ENCODE measurements around the gene BIRC7. TPM values are rescaled to one million over a fixed set of nuclear protein-coding genes. Genes with fewer than 3 reads are reported as not detected.

The BIRC7 gene
- total RNA-seq, 4 donors from 2014 or later = 29.4 to 53.1 (median 42.2) TPM

- H3K36me3 ChIP-seq = peaks cover 0 to 23% (median 8%) of the 10 kb centered on the region in 3 donors
- WGBS, 2 donors = 82 to 85% methylated on average over 13 to 14 of the region's 14 CpGs
- no peak overlapping the region for H3K27ac ChIP-seq
- no peaks in the 10 kb centered on the region for H3K9me3 ChIP-seq
- no peak overlapping the region for H3K4me3 ChIP-seq
- TF ChIP-seq EP300 (IDR thresholded peaks at IDR 0.05) (no peak), POLR2A (IDR thresholded peaks at IDR 0.05) (no peak), CTCF (IDR thresholded peaks at IDR 0.05) (no peak)
- H3K4me1 ChIP-seq = no peaks in the 10 kb centered on the region
- H3K27me3 ChIP-seq = no peaks in the 10 kb centered on the region
- no peak for DNase-seq (ENCODE audit: low spot score in 2 of 2)
These were observed 44.3 kb upstream of the BIRC7 start for GRCh38 chr20:63191400-63191799.

GRCh38 chr20:63192721-63193120, 43.0 kb upstream of the BIRC7 start:
- Histone ChIP-seq H3K4me1 (peaks cover 0 to 8% (median 0%) of the 10 kb centered on the region in 4 donors), H3K9me3 (no peaks in the 10 kb centered on the region), H3K36me3 (peaks cover 0 to 35% (median 8%) of the 10 kb centered on the region in 3 donors), H3K27me3 (no peaks in the 10 kb centered on the region), H3K27ac (no peak overlapping the region), H3K4me3 (no peak overlapping the region)
- DNase-seq (ENCODE audit: low spot score in 2 of 2) = no peak
- TF ChIP-seq POLR2A (IDR thresholded peaks at IDR 0.05) (no peak), CTCF (IDR thresholded peaks at IDR 0.05) (no peak), EP300 (IDR thresholded peaks at IDR 0.05) (no peak)
- WGBS, 2 donors = 90 to 91% methylated on average over 21 of the region's 21 CpGs

- H3K4me1 ChIP-seq = peaks cover 0 to 18% (median 2%) of the 10 kb centered on the region in 4 donors
- H3K4me3 ChIP-seq = no peak overlapping the region
- no peak for DNase-seq (ENCODE audit: low spot score in 2 of 2)
- WGBS, 2 donors = 82 to 83% methylated on average over 14 of the region's 14 CpGs
- no peak overlapping the region for H3K27ac ChIP-seq
- H3K9me3 ChIP-seq = no peaks in the 10 kb centered on the region
- TF ChIP-seq EP300 (IDR thresholded peaks at IDR 0.05) (no peak), CTCF (IDR thresholded peaks at IDR 0.05) (no peak), POLR2A (IDR thresholded peaks at IDR 0.05) (no peak)
- H3K27me3 ChIP-seq = no peaks in the 10 kb centered on the region
- peaks cover 0 to 35% (median 8%) of the 10 kb centered on the region in 3 donors for H3K36me3 ChIP-seq
These were observed 41.5 kb upstream of the BIRC7 start for GRCh38 chr20:63194007-63194796.

- Histone ChIP-seq H3K36me3 (peaks cover 0 to 40% (median 8%) of the 10 kb centered on the region in 3 donors), H3K27ac (no peak overlapping the region), H3K4me3 (no peak overlapping the region), H3K9me3 (no peaks in the 10 kb centered on the region), H3K4me1 (peaks cover 0 to 18% (median 2%) of the 10 kb centered on the region in 4 donors), H3K27me3 (no peaks in the 10 kb centered on the region)
- no peak for DNase-seq (ENCODE audit: low spot score in 2 of 2)
- 94% methylated on average over 4 of the region's 4 CpGs for WGBS, 2 donors
- no peak for TF ChIP-seq CTCF (IDR thresholded peaks at IDR 0.05)
- TF ChIP-seq POLR2A (IDR thresholded peaks at IDR 0.05) = no peak
- no peak for TF ChIP-seq EP300 (IDR thresholded peaks at IDR 0.05)
These were observed 40.9 kb upstream of the BIRC7 start for GRCh38 chr20:63194797-63195173.

GRCh38 chr20:63196768-63197470, 38.8 kb upstream of the BIRC7 start:
- Histone ChIP-seq H3K4me1 (peaks cover 0 to 31% (median 2%) of the 10 kb centered on the region in 4 donors), H3K27ac (no peak overlapping the region), H3K4me3 (no peak overlapping the region), H3K27me3 (no peaks in the 10 kb centered on the region), H3K9me3 (no peaks in the 10 kb centered on the region), H3K36me3 (peaks cover under 1 to 61% (median 11%) of the 10 kb centered on the region in 3 donors)
- TF ChIP-seq CTCF (IDR thresholded peaks at IDR 0.05) = no peak
- TF ChIP-seq EP300 (IDR thresholded peaks at IDR 0.05) = no peak
- no peak for TF ChIP-seq POLR2A (IDR thresholded peaks at IDR 0.05)
- WGBS, 2 donors = 62 to 70% methylated on average over 9 of the region's 9 CpGs
- DNase-seq (ENCODE audit: low spot score in 2 of 2) = no peak

Data from tibial nerve (tissue), 4 donors.